HG02759 (cell line): Measurements from ENCODE around the gene KRT14.

Experiments used
- ATAC-seq: cut with Tn5 transposase; IDR thresholded peaks from one replicate; pipeline ENCODE4 v1.9.1; 2021; ENCODE audit warnings: mild to moderate bottlenecking, moderate library complexity; ENCODE audit not compliant: unreplicated experiment

The KRT14 gene

DNA sequence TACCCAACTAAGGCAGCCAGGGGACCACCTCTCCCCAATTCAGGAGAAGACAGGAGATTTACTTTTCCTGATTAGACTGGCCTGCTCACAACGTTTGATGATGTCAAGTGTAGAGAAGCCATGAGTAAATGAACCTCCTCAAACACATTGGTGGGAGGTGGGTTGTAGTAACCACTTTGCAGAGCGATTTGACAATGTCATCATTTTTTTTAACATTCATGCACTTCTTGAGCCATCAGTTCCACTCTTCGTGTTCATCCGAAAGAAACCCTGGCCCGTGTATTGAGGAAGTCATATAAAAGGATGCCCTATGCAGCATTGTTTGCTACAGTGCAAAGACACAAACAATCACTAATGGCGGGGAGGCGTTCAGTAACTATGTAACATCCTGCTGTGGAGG is 53.1 kb downstream of the KRT14 start:
- ATAC-seq: no peak

DNA sequence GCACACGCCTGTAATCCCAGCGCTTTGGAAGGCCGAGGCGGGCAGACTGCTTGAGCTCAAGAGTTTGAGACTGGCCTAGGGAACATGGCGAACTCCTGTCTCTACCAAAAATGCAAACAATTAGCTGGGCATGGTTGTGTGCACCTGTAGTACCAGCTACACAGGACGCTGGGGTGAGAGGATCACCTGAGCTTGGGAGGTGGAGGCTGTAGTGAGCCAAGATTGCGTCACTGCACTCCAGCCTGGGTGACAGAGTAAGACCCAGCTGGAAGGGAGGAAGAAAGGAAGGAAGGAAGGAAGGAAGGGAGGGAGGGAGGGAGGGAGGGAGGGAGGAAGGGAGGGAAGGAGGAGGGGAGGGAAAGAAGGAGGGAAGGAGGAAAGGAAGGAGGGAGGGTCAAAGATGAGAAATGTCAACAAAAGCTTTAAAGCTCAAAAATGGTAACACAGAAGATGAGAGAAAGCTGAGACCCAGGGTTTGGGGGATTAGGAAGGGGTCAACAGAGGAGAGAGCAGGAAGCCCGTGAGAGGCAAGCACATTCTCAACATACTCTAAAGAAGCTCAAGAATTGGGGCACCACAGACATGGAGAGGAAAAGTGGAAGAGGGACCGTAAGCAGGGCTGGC is 53.6 kb downstream of the KRT14 start:
- ATAC-seq: no peak
